PC-3 (cell line): Measurements from ENCODE around the gene PRORP. TPM values are rescaled to one million over a fixed set of nuclear protein-coding genes. Genes with fewer than 3 reads are reported as not detected.
A peak's percentile ranks its signal among the peaks of the same experiment; 100 is the strongest.

Experiments
- ATAC-seq: fragments of 200-7000 bp; cut with Tn5 transposase; 2 replicates; pipeline ENCODE4 v1.9.1; 2020; ENCODE audit warnings: mild to moderate bottlenecking, moderate library complexity
- BruUV-seq: library from RNA; stranded (reverse); fragments of 400-500 nt; replicated peaks from 2 replicates; lab custom pipeline; 2021; lab: Mats Ljungman, UMichigan
- CTCF ChIA-PET: fragments of 300-600 bp; sonication (Branson Sonifier 250); formaldehyde crosslinking; loops from one replicate; lab custom pipeline; 2022; ENCODE audit warnings: antibody characterized with exemption; lab: Charles Lee
- POLR2A ChIA-PET: fragments of 300-600 bp; sonication (Branson Sonifier 250); formaldehyde crosslinking; loops from one replicate; lab custom pipeline; 2022; ENCODE audit warnings: antibody characterized with exemption; ENCODE audit not compliant: unreplicated experiment; lab: Charles Lee
- DNase-seq: peaks from one replicate; pipeline ENCODE4 v3.0.0-alpha.2; 2015
- H2AFZ ChIP-seq: fragments of 300-600 bp; sonication (generic); 2 replicates; pipeline ENCODE4 v1.6.0; 2016; ENCODE audit warnings: antibody characterized with exemption, low read length
- H3F3A ChIP-seq: fragments of 300-600 bp; sonication (generic); one replicate; pipeline ENCODE4 v1.6.0; 2017; ENCODE audit warnings: antibody characterized with exemption, low read length, control low read depth, mild to moderate bottlenecking; ENCODE audit not compliant: unreplicated experiment
- H3K27ac ChIP-seq: fragments of 300-600 bp; sonication (generic); 2 replicates; pipeline ENCODE4 v1.5.1; 2016; ENCODE audit warnings: mild to moderate bottlenecking, low read length
- H3K27me3 ChIP-seq: fragments of 300-600 bp; sonication (generic); 2 replicates; pipeline ENCODE4 v1.6.1; 2016; ENCODE audit warnings: low read length, mixed read lengths
- H3K36me3 ChIP-seq: fragments of 300-600 bp; sonication (generic); 2 replicates; pipeline ENCODE4 v1.6.1; 2016; ENCODE audit warnings: low read depth, mixed run types, low read length, mixed read lengths
- H3K4me1 ChIP-seq: fragments of 300-600 bp; sonication (generic); 2 replicates; pipeline ENCODE4 v1.5.1; 2016; ENCODE audit warnings: low read length; ENCODE audit not compliant: insufficient read depth
- H3K4me2 ChIP-seq: fragments of 300-600 bp; sonication (generic); 2 replicates; pipeline ENCODE4 v1.6.0; 2016; ENCODE audit warnings: low read length
- H3K4me3 ChIP-seq: fragments of 300-600 bp; sonication (generic); 2 replicates; pipeline ENCODE4 v1.5.1; 2016; ENCODE audit warnings: mild to moderate bottlenecking, low read length, mixed read lengths
- H3K79me2 ChIP-seq: fragments of 300-600 bp; sonication (generic); 2 replicates; pipeline ENCODE4 v1.6.1; 2017; ENCODE audit warnings: low read length, mixed read lengths
- H3K9ac ChIP-seq: fragments of 300-600 bp; sonication (generic); 2 replicates; pipeline ENCODE4 v1.6.0; 2016; ENCODE audit warnings: mild to moderate bottlenecking, low read length
- H3K9me2 ChIP-seq: fragments of 300-600 bp; sonication (generic); replicated peaks from 2 replicates; pipeline ENCODE4 v1.6.1; 2016; ENCODE audit warnings: mixed run types, low read length, mixed read lengths
- H3K9me3 ChIP-seq: fragments of 300-600 bp; sonication (generic); 2 replicates; pipeline ENCODE4 v1.6.1; 2016; ENCODE audit warnings: low read length, mixed read lengths
- H4K20me1 ChIP-seq: fragments of 300-600 bp; sonication (generic); 2 replicates; pipeline ENCODE4 v1.6.1; 2016; ENCODE audit warnings: low read length, mixed read lengths
- CTCF ChIP-seq: fragments of 300-600 bp; sonication (generic); conservative IDR thresholded peaks from 2 replicates; pipeline ENCODE4 v1.5.1; 2017; ENCODE audit warnings: antibody characterized with exemption, low read depth, mild to moderate bottlenecking, low read length
- EZH2 ChIP-seq: fragments of 300-600 bp; sonication (generic); IDR thresholded peaks from one replicate; pipeline ENCODE4 v1.6.1; 2017; ENCODE audit warnings: antibody characterized with exemption, mild to moderate bottlenecking, low read length; ENCODE audit not compliant: unreplicated experiment
- EZH2phosphoT487 ChIP-seq: fragments of 300-600 bp; sonication (generic); IDR thresholded peaks from 2 replicates; pipeline ENCODE4 v1.6.1; 2018; ENCODE audit warnings: mild to moderate bottlenecking, antibody characterized with exemption, low read length, borderline replicate concordance
- intact Hi-C: fragments of 100-400 bp; cut with micrococcal nuclease; formaldehyde crosslinking; loops from 2 replicates; pipeline ENCODE4 v1.9.0; 2023
- total RNA-seq: library from RNA; depleted of rRNA; stranded (reverse); fragments of >200 nt; gene quantifications from 2 replicates; pipeline ENCODE4 v1.2.3, GENCODE V29; 2014

PRORP gene
- total RNA-seq, 1 experiment from 2014 or later = 25.3 TPM

GRCh38 chr14:35114036-35114435, 8.3 kb upstream of the PRORP start:
- ChIA-PET POLR2A (interaction anchor here (0.6 to 0.7 kb wide), 3 partner anchors 9 to 68 kb away, joined by 3 to 13 read pairs (median 4); partner anchors contain the start of genes FAM177A1 and PRORP), CTCF (no interaction called here)
- H2AFZ ChIP-seq = no peak overlapping the region
- H3K27me3 ChIP-seq = no peaks in the 10 kb centered on the region
- peaks cover 3% of the 10 kb centered on the region; the same call in 1 of the 2 replicates for H3K4me1 ChIP-seq
- H3K9ac ChIP-seq = no peak overlapping the region
- H3F3A ChIP-seq = no peaks in the 10 kb centered on the region
- intact Hi-C loops = no loop called here
- no peaks in the 10 kb centered on the region for H3K9me2 ChIP-seq
- no peaks in the 10 kb centered on the region for H3K79me2 ChIP-seq
- H3K9me3 ChIP-seq = 0 out of 2 replicates have a peak, but pooled peaks cover 4% of the 10 kb centered on the region
- DNase-seq (peak; percentile 46), ATAC-seq (peak; percentile 82)
- H3K27ac ChIP-seq = no peak overlapping the region
- no peak overlapping the region for H3K4me3 ChIP-seq
- peaks cover 30% of the 10 kb centered on the region for H3K36me3 ChIP-seq
- no peak overlapping the region for H3K4me2 ChIP-seq
- TF ChIP-seq CTCF (no peak), EZH2phosphoT487 (no peak), EZH2 (no peak)
- no TSS peak for BruUV-seq
- H4K20me1 ChIP-seq = no peaks in the 10 kb centered on the region

- Histone ChIP-seq H3K9me2 (no peaks in the 10 kb centered on the region), H3K27ac (no peak overlapping the region), H3K27me3 (no peaks in the 10 kb centered on the region), H3K9me3 (0 out of 2 replicates have a peak, but pooled peaks cover 4% of the 10 kb centered on the region), H3K4me1 (peaks cover 6% of the 10 kb centered on the region; the same call in 1 of the 2 replicates), H3K36me3 (peaks cover 18% of the 10 kb centered on the region), H3K79me2 (peaks cover 4% of the 10 kb centered on the region; the same call in 1 of the 2 replicates), H4K20me1 (no peaks in the 10 kb centered on the region), H3K4me2 (no peak overlapping the region), H3F3A (no peaks in the 10 kb centered on the region), H3K4me3 (no peak overlapping the region), H2AFZ (no peak overlapping the region), H3K9ac (no peak overlapping the region)
- POLR2A ChIA-PET = interaction anchor here (0.7 kb wide), 1 partner anchor 65 kb away, joined by 4 read pairs; no protein-coding TSS in a partner anchor
- BruUV-seq = no TSS peak
- DNase-seq = no peak
- intact Hi-C loops = no loop called here
- ATAC-seq = no peak
- CTCF ChIA-PET = no interaction called here
- TF ChIP-seq CTCF = no peak
- no peak for TF ChIP-seq EZH2
- TF ChIP-seq EZH2phosphoT487 = no peak
Observed at GRCh38 chr14:35116242-35116641, 6.1 kb upstream of the PRORP start.

- no peaks in the 10 kb centered on the region for H3K9me2 ChIP-seq
- no peak for ATAC-seq
Observed at GRCh38 chr14:35117112-35117511, 5.2 kb upstream of the PRORP start.

More at GRCh38 chr14:35117112-35117511, 5.2 kb upstream of the PRORP start:
- intact Hi-C loops = no loop called here
- H3K9me3 ChIP-seq = 0 out of 2 replicates have a peak, but pooled peaks cover 3% of the 10 kb centered on the region
- no peak overlapping the region for H3K4me3 ChIP-seq
- no peak overlapping the region for H3K27ac ChIP-seq
- H3K4me2 ChIP-seq = no peak overlapping the region
- ChIA-PET CTCF (interaction anchor here (0.6 kb wide), 1 partner anchor 13 kb away, joined by 3 read pairs; no protein-coding TSS in a partner anchor), POLR2A (interaction anchor here (0.6 kb wide), 1 partner anchor 207 kb away, joined by 3 read pairs; no protein-coding TSS in a partner anchor)
- no peak for DNase-seq
- peaks cover 6% of the 10 kb centered on the region; the same call in 1 of the 2 replicates for H3K4me1 ChIP-seq
- peaks cover 4% of the 10 kb centered on the region; the same call in 1 of the 2 replicates for H3K79me2 ChIP-seq
- H3K36me3 ChIP-seq = peaks cover 10% of the 10 kb centered on the region; the same call in 1 of the 2 replicates
- no TSS peak for BruUV-seq
- no peaks in the 10 kb centered on the region for H3K27me3 ChIP-seq
- H3K9ac ChIP-seq = no peak overlapping the region
- H2AFZ ChIP-seq = no peak overlapping the region
- no peaks in the 10 kb centered on the region for H3F3A ChIP-seq
- no peaks in the 10 kb centered on the region for H4K20me1 ChIP-seq
- TF ChIP-seq CTCF = no peak
- TF ChIP-seq EZH2 = no peak
- no peak for TF ChIP-seq EZH2phosphoT487
